ENCODE results near the gene SLC38A10. TPM values are rescaled to one million over a fixed set of nuclear protein-coding genes. Genes with fewer than 3 reads are reported as not detected.
A peak's percentile ranks its signal among the peaks of the same experiment; 100 is the strongest.
"Not testable (repeated sequence)": the region's sequence is repeated elsewhere in the genome, so short reads cannot be mapped to it uniquely, and the experiment has no call there.

Gene SLC38A10
- total RNA-seq, 2 experiments from 2014 or later: 68.0 to 71.3 TPM

DNA sequence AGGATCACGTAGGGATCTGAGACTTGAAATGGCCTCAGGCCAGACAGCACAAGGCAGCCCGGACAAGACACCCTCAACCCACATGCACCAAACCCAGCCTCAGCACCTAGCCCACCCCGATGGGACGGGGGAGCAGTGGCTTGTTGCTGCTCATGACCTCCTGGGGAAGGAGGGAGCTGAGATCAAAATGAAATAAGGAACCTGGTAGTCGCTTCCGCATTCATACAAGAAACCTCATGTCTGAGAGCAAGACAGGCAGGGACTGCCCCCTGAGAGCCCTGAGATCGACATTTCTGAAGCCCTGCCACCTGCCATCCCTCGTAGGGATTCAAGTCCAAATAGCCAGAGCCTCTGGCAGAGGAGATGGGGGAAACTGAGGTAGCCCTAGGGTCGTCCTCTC, 66.7 kb downstream of the SLC38A10 start:
- POLR2A ChIA-PET: no interaction called here
- Mint-ChIP-seq H3K9me3 (no peaks in the 10 kb centered on the region), H3K4me3 (no peak overlapping the region), H3K4me1 (peaks cover 11% of the 10 kb centered on the region), H3K27ac (no peak overlapping the region), H3K36me3 (peaks cover 17% of the 10 kb centered on the region), H3K27me3 (peaks cover 3% of the 10 kb centered on the region)
- ATAC-seq (ENCODE audit: low read depth) (no peak), DNase-seq (no peak)

DNA sequence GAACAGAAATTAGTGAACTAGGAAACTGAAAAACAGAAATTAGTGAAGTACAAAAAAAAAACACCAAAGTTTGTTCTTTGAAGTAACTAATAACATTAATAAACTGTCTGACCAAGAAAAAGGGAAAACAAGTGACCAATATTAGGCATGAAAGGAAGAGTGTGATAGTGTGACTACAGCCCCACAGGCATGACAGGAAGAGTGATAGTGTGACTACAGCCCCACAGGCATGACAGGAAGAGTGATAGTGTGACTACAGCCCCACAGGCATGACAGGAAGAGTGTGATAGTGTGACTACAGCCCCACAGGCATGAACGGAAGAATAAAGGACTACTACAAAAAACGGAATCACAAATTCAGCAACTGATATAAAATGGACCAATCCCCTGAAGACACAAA, 67.5 kb downstream of the SLC38A10 start:
- DNase-seq; H3K27me3 Mint-ChIP-seq; H3K27ac Mint-ChIP-seq; H3K4me3 Mint-ChIP-seq; POLR2A ChIA-PET; ATAC-seq (ENCODE audit: low read depth); H3K9me3 Mint-ChIP-seq: not testable (repeated sequence)
- Mint-ChIP-seq H3K4me1 (peaks cover 11% of the 10 kb centered on the region), H3K36me3 (peaks cover 17% of the 10 kb centered on the region)

DNA sequence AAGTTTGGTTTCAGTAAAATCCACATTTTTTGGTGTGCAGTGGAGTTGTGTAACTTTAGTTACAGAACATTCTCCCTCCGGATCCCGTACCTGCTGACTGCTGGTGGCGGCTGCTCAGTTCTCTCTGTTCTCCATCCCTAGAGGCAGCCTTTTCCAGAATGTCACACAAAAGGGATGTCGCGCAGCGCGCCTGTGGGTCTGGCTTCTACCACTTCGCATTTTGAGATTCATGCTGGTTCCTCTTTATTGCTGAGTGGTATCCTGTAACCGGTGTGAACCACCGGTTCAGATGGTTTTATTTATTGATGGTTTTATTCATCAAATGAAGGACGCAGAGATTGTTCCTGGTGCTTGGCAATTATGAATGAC, 71.4 kb downstream of the SLC38A10 start:
- Mint-ChIP-seq H3K4me3 (peak overlapping the region; percentile 66), H3K4me1 (peaks cover 15% of the 10 kb centered on the region), H3K36me3 (peaks cover 5% of the 10 kb centered on the region), H3K9me3 (no peaks in the 10 kb centered on the region), H3K27me3 (peaks cover 3% of the 10 kb centered on the region), H3K27ac (peak overlapping the region; percentile 50)
- DNase-seq: no peak
- POLR2A ChIA-PET: interaction anchor here (0.8 kb wide), 1 partner anchor 769 kb away, joined by 4 read pairs; no protein-coding TSS in a partner anchor
- no peak for ATAC-seq (ENCODE audit: low read depth)

DNA sequence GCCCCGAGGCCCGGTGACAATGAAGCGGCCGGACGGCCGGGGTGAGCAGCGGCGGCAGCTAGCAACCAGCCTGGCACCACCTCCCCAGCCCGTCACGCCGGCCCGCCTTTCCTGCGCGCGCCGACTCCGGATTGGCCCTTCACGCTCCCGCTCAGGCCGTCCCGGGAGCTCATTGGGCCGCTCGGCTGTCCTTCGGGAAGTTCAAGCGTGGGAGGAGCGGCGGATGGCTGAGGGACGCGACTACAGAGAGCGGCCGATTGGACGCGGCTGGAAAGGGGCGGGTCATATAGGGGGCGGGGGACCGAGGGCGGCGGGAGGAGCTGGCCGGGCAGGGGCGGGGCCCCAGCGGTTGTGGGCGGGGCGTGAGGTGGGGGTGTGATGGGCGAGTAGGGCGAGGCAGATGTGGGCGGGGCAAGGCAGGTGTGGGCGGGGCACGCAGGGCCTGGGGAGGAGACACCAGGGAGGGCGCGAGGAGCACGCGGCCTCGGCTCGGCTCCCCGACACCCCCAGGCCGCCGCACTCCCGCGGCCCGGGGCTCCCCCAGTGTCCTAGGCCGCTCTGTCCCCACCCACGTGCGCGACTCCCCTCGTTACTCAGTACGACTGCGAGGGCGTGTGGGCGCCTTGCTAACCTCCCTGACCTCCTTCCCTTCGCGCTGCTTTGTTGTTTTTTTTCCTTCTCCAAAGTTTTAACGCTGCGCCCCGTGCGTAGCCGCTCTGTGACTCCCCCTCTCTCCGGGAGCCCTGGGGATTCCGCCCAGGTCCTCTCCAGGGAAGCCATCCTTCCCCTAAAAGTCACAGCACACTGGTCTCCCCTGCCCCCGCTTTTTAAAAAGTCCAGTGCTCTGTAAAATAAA, 72.0 kb downstream of the SLC38A10 start, which contains the start of gene CEP131:
CEP131 (minus strand) TSS at position 60 of the 856 bp plus-strand sequence. CDS start 2,909 bp downstream, outside the sequence.
- Mint-ChIP-seq H3K36me3 (peaks cover 5% of the 10 kb centered on the region), H3K9me3 (no peaks in the 10 kb centered on the region)
- POLR2A ChIA-PET: interaction anchor here (0.5 to 1.3 kb wide), 11 partner anchors 9 to 768 kb away, joined by 3 to 26 read pairs (median 4); partner anchors contain the start of genes ACTG1, BAIAP2, NDUFAF8 and TEPSIN

DNA sequence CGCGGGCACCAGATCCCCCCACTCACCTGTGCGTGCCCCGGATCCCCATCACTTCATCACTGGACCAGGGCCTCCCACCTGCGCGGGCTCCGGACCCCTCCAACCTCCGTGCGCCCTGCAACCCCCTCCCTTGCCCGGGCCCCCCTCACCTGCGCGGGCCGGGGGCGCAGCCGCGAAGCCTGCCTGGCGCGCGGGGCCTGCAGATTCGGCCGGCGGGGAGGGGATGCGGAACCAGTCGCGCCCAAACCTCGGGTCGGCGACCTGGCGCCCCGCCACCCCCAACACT, 72.5 kb downstream of the SLC38A10 start:
- Mint-ChIP-seq H3K27ac (no peak overlapping the region), H3K9me3 (no peaks in the 10 kb centered on the region), H3K27me3 (peaks cover 3% of the 10 kb centered on the region), H3K36me3 (peaks cover 1% of the 10 kb centered on the region), H3K4me3 (peak overlapping the region; percentile 75), H3K4me1 (peaks cover 12% of the 10 kb centered on the region)
- POLR2A ChIA-PET: interaction anchor here (0.8 to 1.3 kb wide), 8 partner anchors 10 to 290 kb away, joined by 3 to 26 read pairs (median 4); partner anchors contain the start of genes ACTG1, BAIAP2, NDUFAF8 and TEPSIN
- ATAC-seq (ENCODE audit: low read depth): no peak
- no peak for DNase-seq

More for the DNA sequence above, 72.0 kb downstream of the SLC38A10 start, which contains the start of gene CEP131:
- H3K27ac Mint-ChIP-seq: peak within 1 kb of the TSS; percentile 50
- peaks cover 3% of the 10 kb centered on the region for H3K27me3 Mint-ChIP-seq
- H3K4me3 Mint-ChIP-seq: peak within 1 kb of the TSS; percentile 75
- DNase-seq (peak; percentile 100), ATAC-seq (ENCODE audit: low read depth) (peak; percentile 100)
- H3K4me1 Mint-ChIP-seq: peaks cover 15% of the 10 kb centered on the region

DNA sequence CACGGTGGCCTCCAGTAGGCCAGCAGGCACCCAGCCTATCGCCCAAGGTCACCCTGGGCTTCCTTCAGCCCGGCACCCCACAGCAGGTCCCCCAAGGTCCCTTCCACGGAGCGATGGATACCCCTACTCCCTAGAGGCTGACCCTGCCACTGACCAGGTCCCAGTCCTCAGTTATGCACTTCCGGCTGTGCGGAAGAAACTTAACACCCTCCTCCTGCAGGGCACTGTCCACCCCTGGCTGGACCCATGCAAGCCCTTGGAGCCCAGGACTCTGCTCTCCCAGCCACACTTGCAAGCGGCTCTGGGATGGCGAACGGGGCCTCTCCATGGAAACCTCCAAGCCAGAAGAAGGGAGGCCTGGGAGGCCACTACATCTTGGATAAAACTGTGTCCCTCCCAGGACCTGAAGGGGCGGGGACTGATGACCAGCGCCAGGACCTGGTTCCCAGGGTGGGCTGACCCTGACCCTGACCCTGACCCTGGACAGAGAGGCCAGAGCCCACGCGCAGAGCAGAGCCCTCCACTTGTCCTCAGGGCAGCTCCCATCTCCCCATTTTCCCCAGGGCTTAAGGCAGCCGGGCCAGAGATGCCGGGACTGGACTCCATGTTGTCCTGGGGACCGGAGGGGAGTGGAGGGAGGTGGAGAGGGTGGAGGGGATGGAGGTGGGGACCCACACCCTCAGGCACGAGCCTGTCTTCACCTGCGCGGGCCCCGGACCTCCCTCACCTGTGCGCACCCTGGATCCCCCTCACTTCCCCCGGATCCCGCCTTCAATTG, 73.1 kb downstream of the SLC38A10 start:
- no peak overlapping the region for H3K27ac Mint-ChIP-seq
- peaks cover 11% of the 10 kb centered on the region for H3K4me1 Mint-ChIP-seq
- peaks cover 3% of the 10 kb centered on the region for H3K27me3 Mint-ChIP-seq
- no peak for DNase-seq
- H3K9me3 Mint-ChIP-seq: no peaks in the 10 kb centered on the region
- H3K36me3 Mint-ChIP-seq: no peaks in the 10 kb centered on the region
- H3K4me3 Mint-ChIP-seq: peak overlapping the region; percentile 75
- ATAC-seq (ENCODE audit: low read depth): no peak
- POLR2A ChIA-PET: interaction anchor here (1.0 to 1.3 kb wide), 6 partner anchors 10 to 291 kb away, joined by 3 to 26 read pairs (median 4); partner anchors contain the start of genes ACTG1, BAIAP2, NDUFAF8 and TEPSIN

DNA sequence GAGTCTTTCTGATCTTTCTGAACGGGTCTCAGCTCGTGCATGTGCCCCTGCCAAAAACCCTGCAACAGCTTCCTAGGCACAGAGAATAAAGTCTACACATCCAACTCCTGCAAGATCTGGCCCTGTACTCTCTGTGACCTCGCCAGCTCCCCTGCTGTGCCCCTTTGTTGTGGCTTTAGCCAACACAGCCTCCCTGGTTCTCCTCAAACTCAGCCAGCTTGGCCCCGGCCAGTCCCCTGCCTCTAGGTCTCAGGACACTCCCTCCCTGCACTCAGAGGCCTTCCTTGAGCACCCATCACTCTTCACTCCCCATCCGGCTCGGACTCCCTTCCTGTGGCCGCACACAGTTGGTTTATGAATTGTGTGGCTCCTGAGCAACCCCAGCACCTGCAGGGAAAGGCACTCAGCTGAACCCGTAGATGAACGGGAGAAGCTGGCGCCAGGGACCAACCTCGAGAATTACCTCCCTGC, 73.7 kb downstream of the SLC38A10 start:
- DNase-seq (no peak), ATAC-seq (ENCODE audit: low read depth) (no peak)
- H3K36me3 Mint-ChIP-seq: no peaks in the 10 kb centered on the region
- no peak overlapping the region for H3K27ac Mint-ChIP-seq
- H3K9me3 Mint-ChIP-seq: no peaks in the 10 kb centered on the region
- POLR2A ChIA-PET: interaction anchor here (1.1 kb wide), 1 partner anchor 17 kb away, joined by 4 read pairs; the partner anchor contains the start of genes NDUFAF8 and TEPSIN
- peak overlapping the region; percentile 75 for H3K4me3 Mint-ChIP-seq
- H3K4me1 Mint-ChIP-seq: peaks cover 11% of the 10 kb centered on the region
- H3K27me3 Mint-ChIP-seq: peaks cover 3% of the 10 kb centered on the region

DNA sequence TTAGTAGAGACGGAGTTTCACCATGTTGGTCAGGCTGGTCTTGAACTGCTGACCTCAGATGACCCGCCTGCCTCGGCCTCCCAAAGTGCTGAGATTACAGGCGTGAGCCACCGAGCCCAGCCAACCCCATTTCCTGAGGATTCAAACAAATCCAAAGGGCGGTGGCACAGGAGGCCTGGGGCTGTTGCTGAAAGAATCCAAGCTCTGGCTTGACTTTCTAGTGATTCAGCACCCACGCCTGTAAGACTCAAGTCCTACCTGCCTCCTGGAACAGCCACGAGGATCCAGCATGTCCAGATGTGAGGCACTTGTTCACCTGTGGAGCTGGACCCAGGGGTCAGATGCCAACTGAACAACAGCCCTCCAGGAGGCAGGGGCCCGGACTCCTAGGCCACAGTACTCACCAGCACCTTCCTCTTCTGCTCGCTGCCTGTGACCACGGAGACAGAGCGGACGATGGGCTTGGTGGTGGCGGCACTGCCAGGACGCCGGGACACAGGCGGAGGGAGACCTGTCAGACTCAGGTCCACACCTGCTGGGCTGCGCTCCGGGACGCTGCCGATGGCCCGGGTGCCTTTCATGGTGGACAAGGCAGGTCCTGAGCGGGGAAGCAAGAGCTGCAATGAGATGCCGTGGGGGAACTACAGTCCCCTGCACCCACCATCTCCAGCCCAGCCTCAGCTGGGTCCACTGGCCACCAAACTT, 75.5 kb downstream of the SLC38A10 start:
- no peak overlapping the region for H3K4me3 Mint-ChIP-seq
- H3K27ac Mint-ChIP-seq: no peak overlapping the region
- H3K27me3 Mint-ChIP-seq: peaks cover 3% of the 10 kb centered on the region
- no peaks in the 10 kb centered on the region for H3K36me3 Mint-ChIP-seq
- H3K4me1 Mint-ChIP-seq: peaks cover 11% of the 10 kb centered on the region
- ATAC-seq (ENCODE audit: low read depth): no peak
- POLR2A ChIA-PET: no interaction called here
- no peaks in the 10 kb centered on the region for H3K9me3 Mint-ChIP-seq
- DNase-seq: no peak

DNA sequence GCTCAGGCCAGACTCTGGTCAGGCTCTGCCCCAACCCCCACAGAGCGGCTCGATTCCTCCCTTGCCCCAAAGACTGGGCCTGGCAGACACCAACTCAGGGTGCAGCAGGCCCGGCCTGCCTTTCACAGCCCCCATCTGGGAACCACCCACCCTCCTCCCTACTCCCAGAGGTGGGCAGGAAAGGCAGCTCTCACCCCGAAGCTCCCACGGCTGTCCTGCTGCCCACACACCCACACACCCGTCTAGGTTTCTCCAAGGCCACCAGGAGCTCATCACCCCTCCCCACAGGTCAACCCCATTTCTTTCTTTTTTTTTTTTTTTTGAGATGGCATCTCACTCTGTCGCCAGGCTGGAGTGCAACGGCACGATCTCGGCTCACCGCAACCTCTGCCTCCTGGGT, 76.1 kb downstream of the SLC38A10 start:
- Mint-ChIP-seq H3K27ac (no peak overlapping the region), H3K9me3 (no peaks in the 10 kb centered on the region), H3K27me3 (peaks cover 3% of the 10 kb centered on the region), H3K36me3 (no peaks in the 10 kb centered on the region), H3K4me1 (peaks cover 11% of the 10 kb centered on the region), H3K4me3 (no peak overlapping the region)
- DNase-seq (no peak), ATAC-seq (ENCODE audit: low read depth) (no peak)
- POLR2A ChIA-PET: no interaction called here

DNA sequence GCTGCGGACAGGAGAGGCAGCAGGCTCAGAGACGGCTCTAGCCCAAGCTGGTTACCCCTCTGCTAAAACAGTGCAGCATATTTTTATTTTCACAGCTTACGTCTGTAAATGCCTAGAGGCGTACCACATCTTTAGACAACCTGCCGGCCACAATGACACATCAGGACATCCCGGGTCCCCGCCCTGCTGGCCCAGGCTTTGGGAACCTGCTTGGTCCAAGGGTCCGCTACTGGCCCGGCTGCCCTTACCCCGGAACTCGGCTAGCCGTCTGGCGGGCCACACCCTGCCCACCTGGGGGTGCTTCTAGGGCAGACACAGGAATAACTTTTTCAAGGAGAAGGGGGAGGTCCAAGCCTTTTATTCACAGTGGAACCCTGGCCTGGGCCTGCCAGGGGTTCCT, 76.6 kb downstream of the SLC38A10 start:
- Mint-ChIP-seq H3K27ac (no peak overlapping the region), H3K36me3 (no peaks in the 10 kb centered on the region), H3K9me3 (no peaks in the 10 kb centered on the region), H3K4me1 (peaks cover 7% of the 10 kb centered on the region), H3K27me3 (no peaks in the 10 kb centered on the region), H3K4me3 (no peak overlapping the region)
- no peak for DNase-seq
- POLR2A ChIA-PET: no interaction called here
- no peak for ATAC-seq (ENCODE audit: low read depth)

DNA sequence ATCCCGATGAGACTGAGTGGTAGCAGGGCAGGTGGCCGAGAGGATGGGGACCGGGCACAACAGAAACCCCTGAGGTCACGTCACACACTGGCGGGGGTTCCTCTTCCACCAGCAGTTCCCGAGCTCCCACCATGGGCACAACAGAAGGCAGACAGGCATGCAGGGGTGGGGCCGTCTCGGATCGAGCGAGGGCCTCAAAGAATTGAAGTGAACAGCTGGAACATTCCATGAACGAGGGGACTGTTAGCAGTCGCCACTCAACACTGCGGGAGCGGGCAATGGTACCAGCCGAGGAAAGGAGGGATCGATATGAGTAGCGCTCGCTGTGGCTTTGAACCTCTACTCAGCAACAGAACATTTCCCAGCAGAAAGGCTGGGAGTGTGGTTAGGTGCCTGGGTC, 77.6 kb downstream of the SLC38A10 start:
- no peak overlapping the region for H3K4me3 Mint-ChIP-seq
- ATAC-seq (ENCODE audit: low read depth): no peak
- H3K9me3 Mint-ChIP-seq: no peaks in the 10 kb centered on the region
- no peaks in the 10 kb centered on the region for H3K27me3 Mint-ChIP-seq
- POLR2A ChIA-PET: no interaction called here
- no peak overlapping the region for H3K27ac Mint-ChIP-seq
- peaks cover 6% of the 10 kb centered on the region for H3K4me1 Mint-ChIP-seq
- no peak for DNase-seq
- H3K36me3 Mint-ChIP-seq: no peaks in the 10 kb centered on the region

DNA sequence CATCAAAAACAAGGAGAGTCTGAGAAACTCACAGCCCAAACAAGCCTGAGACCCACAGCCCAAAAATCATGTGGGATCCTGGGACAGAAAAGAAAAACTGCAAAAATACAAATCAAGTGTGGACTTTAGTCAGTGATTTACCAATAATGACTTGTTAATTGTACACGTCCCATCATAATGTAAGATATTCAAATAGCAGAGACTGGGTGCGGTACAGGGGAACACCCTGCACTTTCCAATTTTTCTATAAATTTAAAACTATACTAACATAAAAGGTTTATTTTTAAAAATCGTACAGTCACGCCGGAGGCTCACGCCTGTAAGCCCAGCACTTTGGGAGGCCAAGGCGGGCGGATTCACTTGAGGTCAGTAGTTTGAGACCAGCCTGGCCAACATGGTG, 81.1 kb downstream of the SLC38A10 start:
- no peaks in the 10 kb centered on the region for H3K27me3 Mint-ChIP-seq
- H3K36me3 Mint-ChIP-seq: no peaks in the 10 kb centered on the region
- H3K4me3 Mint-ChIP-seq: no peak overlapping the region
- POLR2A ChIA-PET: no interaction called here
- no peaks in the 10 kb centered on the region for H3K4me1 Mint-ChIP-seq
- H3K27ac Mint-ChIP-seq: no peak overlapping the region
- ATAC-seq (ENCODE audit: low read depth) (no peak), DNase-seq (no peak)
- H3K9me3 Mint-ChIP-seq: no peaks in the 10 kb centered on the region

DNA sequence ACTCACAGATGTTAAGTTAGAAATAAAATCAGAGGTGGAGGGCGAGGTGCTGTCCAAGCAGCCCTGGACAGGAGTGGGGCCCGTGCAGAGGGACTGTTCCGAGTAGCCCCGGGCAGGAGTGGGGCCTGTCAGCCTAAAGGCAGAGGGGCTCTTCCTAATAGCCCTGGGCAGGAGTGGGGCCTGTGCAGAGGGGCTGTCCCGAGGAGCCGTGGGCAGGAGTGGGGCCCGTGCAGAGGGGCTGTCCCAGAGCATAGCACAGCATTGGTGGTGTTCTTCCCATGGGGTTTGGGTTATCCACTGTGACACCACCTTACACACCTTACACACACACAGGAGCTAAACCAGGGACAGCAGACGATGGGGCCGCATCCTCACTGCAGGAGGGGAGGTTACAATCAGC, 82.7 kb downstream of the SLC38A10 start:
- no peaks in the 10 kb centered on the region for H3K4me1 Mint-ChIP-seq
- H3K27ac Mint-ChIP-seq: no peak overlapping the region
- H3K4me3 Mint-ChIP-seq: no peak overlapping the region
- no peak for DNase-seq
- H3K27me3 Mint-ChIP-seq: no peaks in the 10 kb centered on the region
- ATAC-seq (ENCODE audit: low read depth): no peak
- peaks cover 2% of the 10 kb centered on the region for H3K36me3 Mint-ChIP-seq
- POLR2A ChIA-PET: no interaction called here
- peaks cover 1% of the 10 kb centered on the region for H3K9me3 Mint-ChIP-seq

Data from activated naive CD8-positive, alpha-beta T cell treated with anti-CD3 and anti-CD28 coated beads, Interleukin-2, amount 10 ng/mL, durations not matched to agents 7 days and 5 days (primary cell).